ENCODE data around the gene LTBP1. TPM values are rescaled to one million over a fixed set of nuclear protein-coding genes. Genes with fewer than 3 reads are reported as not detected.

LTBP1 gene
- polyA plus RNA-seq, 2 of the 4 experiments (the other 2 are of a cell fraction) = 23.8 to 30.4 TPM

GRCh38 chr2:33005057-33005456 lies 58.3 kb downstream of the LTBP1 start:
- H3K9me3 ChIP-seq = no peaks in the 10 kb centered on the region
- DNase-seq (ENCODE audit: low read depth in 1 of 2, low spot score in 1 of 2) = no peak
- ATAC-seq = no peak
- peaks cover 19% of the 10 kb centered on the region for H3K4me1 ChIP-seq
- no peak overlapping the region for H3K27ac ChIP-seq
- POLR2A ChIA-PET = no interaction called here
- TF ChIP-seq HOXB5 (CRISPR knock-in tag; IDR thresholded peaks at IDR 0.05) (no peak), NFE2L2 (conservative IDR thresholded peaks at IDR 0.05; ENCODE audit: low read length) (no peak), CHD2 (IDR thresholded peaks at IDR 0.05; ENCODE audit: low read length, partially characterized antibody) (no peak), PBX3 (IDR thresholded peaks at IDR 0.05) (no peak), CHD4 (IDR thresholded peaks at IDR 0.05; ENCODE audit: borderline replicate concordance) (no peak), FOXS1 (CRISPR knock-in tag; IDR thresholded peaks at IDR 0.05) (no peak), HMGXB4 (CRISPR knock-in tag; IDR thresholded peaks at IDR 0.05; ENCODE audit: borderline replicate concordance) (no peak), ZSCAN20 (CRISPR knock-in tag; IDR thresholded peaks at IDR 0.05) (no peak)
- no peak overlapping the region for H3K4me3 ChIP-seq
- FAIRE-seq = no peak
- 90% methylated on average over 2 of the region's 2 CpGs for WGBS (ENCODE audit: missing lambda C conversion rate)
- H3K4me2 ChIP-seq = no peak overlapping the region
- CTCF ChIA-PET = interaction anchor here (1.2 to 2.3 kb wide), 2 partner anchors 17 to 29 kb away, joined by 3 to 9 read pairs; no protein-coding TSS in a partner anchor

- CTCF ChIA-PET = interaction anchor here (0.9 to 1.9 kb wide), 3 partner anchors 9 to 24 kb away, joined by 4 to 5 read pairs (median 4); no protein-coding TSS in a partner anchor
- Histone ChIP-seq H3K4me3 (no peak overlapping the region), H3K4me2 (no peak overlapping the region), H3K9me3 (no peaks in the 10 kb centered on the region), H3K4me1 (peaks cover 43% of the 10 kb centered on the region), H3K27ac (no peak overlapping the region)
- DNase-seq (ENCODE audit: low read depth in 1 of 2, low spot score in 1 of 2) (no peak), FAIRE-seq (no peak), ATAC-seq (no peak)
- 95% methylated on average over 1 of the region's 1 CpG for WGBS (ENCODE audit: missing lambda C conversion rate)
- TF ChIP-seq, protein P1, sequence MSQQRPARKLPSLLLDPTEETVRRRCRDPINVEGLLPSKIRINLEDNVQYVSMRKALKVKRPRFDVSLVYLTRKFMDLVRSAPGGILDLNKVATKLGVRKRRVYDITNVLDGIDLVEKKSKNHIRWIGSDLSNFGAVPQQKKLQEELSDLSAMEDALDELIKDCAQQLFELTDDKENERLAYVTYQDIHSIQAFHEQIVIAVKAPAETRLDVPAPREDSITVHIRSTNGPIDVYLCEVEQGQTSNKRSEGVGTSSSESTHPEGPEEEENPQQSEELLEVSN (IDR thresholded peaks at IDR 0.05; ENCODE audit: borderline replicate concordance, low read depth) = no peak
- TF ChIP-seq CBX8 (IDR thresholded peaks at IDR 0.05) = no peak
- TF ChIP-seq ZFP36 (IDR thresholded peaks at IDR 0.05; ENCODE audit: borderline replicate concordance, partially characterized antibody) = no peak
- no peak for TF ChIP-seq FOSB (CRISPR knock-in tag; IDR thresholded peaks at IDR 0.05)
- TF ChIP-seq SREBF2 (IDR thresholded peaks at IDR 0.05) = no peak
- no peak for TF ChIP-seq MAX (IDR thresholded peaks at IDR 0.05)
- TF ChIP-seq CHD2 (IDR thresholded peaks at IDR 0.05; ENCODE audit: low read length, partially characterized antibody) = no peak
- TF ChIP-seq CEBPB (IDR thresholded peaks at IDR 0.05) = no peak
- no peak for TF ChIP-seq CBX2 (IDR thresholded peaks at IDR 0.05; ENCODE audit: borderline replicate concordance, low read depth)
- TF ChIP-seq SMC3 (IDR thresholded peaks at IDR 0.05) = no peak
- no peak for TF ChIP-seq FOSL2 (IDR thresholded peaks at IDR 0.05)
- no peak for TF ChIP-seq FOSL2 (CRISPR knock-in tag; IDR thresholded peaks at IDR 0.05)
- no peak for TF ChIP-seq PHF8 (IDR thresholded peaks at IDR 0.05; ENCODE audit: borderline replicate concordance, low read depth)
- POLR2A ChIA-PET = no interaction called here
Observed at GRCh38 chr2:33008716-33009115, 62.0 kb downstream of the LTBP1 start.

DNA sequence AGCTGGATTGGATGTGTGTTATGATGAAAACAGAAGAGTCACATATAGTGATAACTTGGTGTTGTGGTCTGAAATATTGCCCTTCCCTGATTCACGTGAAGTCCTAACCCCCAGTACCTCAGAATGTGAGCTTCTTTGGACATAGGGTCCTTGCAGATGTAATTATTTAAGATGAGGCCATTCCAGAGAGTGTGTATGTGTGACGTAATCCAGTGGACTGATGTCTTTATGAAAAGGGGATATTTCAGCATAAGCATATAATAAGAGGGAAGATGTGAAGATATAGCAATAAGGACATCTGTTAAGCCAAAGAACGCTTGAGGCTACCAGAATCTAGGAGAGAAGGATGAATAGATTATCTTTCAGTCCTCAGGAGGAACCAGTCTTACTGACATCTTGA lies 62.5 kb downstream of the LTBP1 start:
- DNase-seq (ENCODE audit: low read depth in 1 of 2, low spot score in 1 of 2) (no peak), FAIRE-seq (no peak), ATAC-seq (no peak)
- TF ChIP-seq, protein P2, sequence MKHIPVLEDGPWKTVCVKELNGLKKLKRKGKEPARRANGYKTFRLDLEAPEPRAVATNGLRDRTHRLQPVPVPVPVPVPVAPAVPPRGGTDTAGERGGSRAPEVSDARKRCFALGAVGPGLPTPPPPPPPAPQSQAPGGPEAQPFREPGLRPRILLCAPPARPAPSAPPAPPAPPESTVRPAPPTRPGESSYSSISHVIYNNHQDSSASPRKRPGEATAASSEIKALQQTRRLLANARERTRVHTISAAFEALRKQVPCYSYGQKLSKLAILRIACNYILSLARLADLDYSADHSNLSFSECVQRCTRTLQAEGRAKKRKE (CRISPR knock-in tag; IDR thresholded peaks at IDR 0.05; ENCODE audit: low read depth) = no peak
- TF ChIP-seq NR3C1 (IDR thresholded peaks at IDR 0.05) (no peak), GATA3 (IDR thresholded peaks at IDR 0.05; ENCODE audit: borderline replicate concordance) (no peak)
- no peaks in the 10 kb centered on the region for H3K9me3 ChIP-seq
- H3K4me1 ChIP-seq = peaks cover 48% of the 10 kb centered on the region
- POLR2A ChIA-PET = no interaction called here
- H3K4me2 ChIP-seq = no peak overlapping the region
- CTCF ChIA-PET = interaction anchor here (1.9 kb wide), 1 partner anchor 9 kb away, joined by 5 read pairs; no protein-coding TSS in a partner anchor
- 86% methylated on average over 3 of the region's 3 CpGs for WGBS (ENCODE audit: missing lambda C conversion rate)
- no peak overlapping the region for H3K27ac ChIP-seq
- no peak overlapping the region for H3K4me3 ChIP-seq
